Brain microvascular endothelial cell (primary cell): Measurements from ENCODE around the gene AKR1A1.

Experiments
- DNase-seq: peaks from one replicate; pipeline ENCODE4 v3.0.0-alpha.2; 2020
- H3K27ac ChIP-seq: fragments of 250-450 bp; sonication (Bioruptor Pico); 2 replicates; pipeline ENCODE4 v1.5.1; 2020; ENCODE audit warnings: mild to moderate bottlenecking, moderate library complexity
- H3K27me3 ChIP-seq: fragments of 250-450 bp; sonication (Bioruptor Pico); replicated peaks from 2 replicates; pipeline ENCODE4 v1.5.1; 2020; ENCODE audit warnings: mild to moderate bottlenecking
- H3K36me3 ChIP-seq: fragments of 250-450 bp; sonication (Bioruptor Pico); replicated peaks from 2 replicates; pipeline ENCODE4 v1.5.1; 2020; ENCODE audit warnings: mild to moderate bottlenecking
- H3K4me3 ChIP-seq: 2 replicates; pipeline ENCODE4 v1.5.1; 2011; ENCODE audit warnings: low read depth, mild to moderate bottlenecking, control low read depth, low read length, moderate library complexity
- in situ Hi-C: cut with HindIII; loops from 2 replicates; pipeline ENCODE4 v1.10.0; 2017; ENCODE audit warnings: low sequenced_read_pairs, low pct_ligation_motif_present
- TF ChIP-seq, protein P1 (sequence below): IDR thresholded peaks from 2 replicates; pipeline ENCODE4 v1.5.1; 2011; ENCODE audit warnings: low read depth, mild to moderate bottlenecking, moderate library complexity, low read length, control low read depth, inconsistent platforms; ENCODE audit errors: missing control alignments

Gene AKR1A1

DNA sequence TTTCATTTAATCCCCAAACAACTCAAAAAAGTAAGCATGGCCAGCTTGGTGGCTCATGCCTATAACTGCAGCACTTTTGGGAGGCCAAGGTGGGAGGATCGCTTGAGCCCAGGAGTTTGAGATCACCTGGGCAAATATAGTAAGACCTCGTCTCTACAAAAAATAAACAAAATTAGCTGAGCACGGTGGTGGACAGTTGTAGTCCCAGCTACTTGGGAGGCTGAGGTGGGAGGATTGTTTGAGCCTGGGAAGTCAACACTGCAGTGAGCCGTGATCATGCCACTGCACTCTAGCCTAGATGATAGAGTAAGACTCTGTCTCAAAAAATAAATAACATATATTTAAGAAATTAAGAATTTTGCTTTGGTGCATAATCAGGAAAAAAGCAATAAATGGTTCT, 6.1 kb upstream of the AKR1A1 start:
- Histone ChIP-seq H3K4me3 (no peak overlapping the region), H3K27me3 (no peaks in the 10 kb centered on the region), H3K27ac (no peak overlapping the region), H3K36me3 (no peaks in the 10 kb centered on the region)
- in situ Hi-C loops: no loop called here
- DNase-seq: no peak
- TF ChIP-seq, protein P1, sequence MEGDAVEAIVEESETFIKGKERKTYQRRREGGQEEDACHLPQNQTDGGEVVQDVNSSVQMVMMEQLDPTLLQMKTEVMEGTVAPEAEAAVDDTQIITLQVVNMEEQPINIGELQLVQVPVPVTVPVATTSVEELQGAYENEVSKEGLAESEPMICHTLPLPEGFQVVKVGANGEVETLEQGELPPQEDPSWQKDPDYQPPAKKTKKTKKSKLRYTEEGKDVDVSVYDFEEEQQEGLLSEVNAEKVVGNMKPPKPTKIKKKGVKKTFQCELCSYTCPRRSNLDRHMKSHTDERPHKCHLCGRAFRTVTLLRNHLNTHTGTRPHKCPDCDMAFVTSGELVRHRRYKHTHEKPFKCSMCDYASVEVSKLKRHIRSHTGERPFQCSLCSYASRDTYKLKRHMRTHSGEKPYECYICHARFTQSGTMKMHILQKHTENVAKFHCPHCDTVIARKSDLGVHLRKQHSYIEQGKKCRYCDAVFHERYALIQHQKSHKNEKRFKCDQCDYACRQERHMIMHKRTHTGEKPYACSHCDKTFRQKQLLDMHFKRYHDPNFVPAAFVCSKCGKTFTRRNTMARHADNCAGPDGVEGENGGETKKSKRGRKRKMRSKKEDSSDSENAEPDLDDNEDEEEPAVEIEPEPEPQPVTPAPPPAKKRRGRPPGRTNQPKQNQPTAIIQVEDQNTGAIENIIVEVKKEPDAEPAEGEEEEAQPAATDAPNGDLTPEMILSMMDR: no peak

DNA sequence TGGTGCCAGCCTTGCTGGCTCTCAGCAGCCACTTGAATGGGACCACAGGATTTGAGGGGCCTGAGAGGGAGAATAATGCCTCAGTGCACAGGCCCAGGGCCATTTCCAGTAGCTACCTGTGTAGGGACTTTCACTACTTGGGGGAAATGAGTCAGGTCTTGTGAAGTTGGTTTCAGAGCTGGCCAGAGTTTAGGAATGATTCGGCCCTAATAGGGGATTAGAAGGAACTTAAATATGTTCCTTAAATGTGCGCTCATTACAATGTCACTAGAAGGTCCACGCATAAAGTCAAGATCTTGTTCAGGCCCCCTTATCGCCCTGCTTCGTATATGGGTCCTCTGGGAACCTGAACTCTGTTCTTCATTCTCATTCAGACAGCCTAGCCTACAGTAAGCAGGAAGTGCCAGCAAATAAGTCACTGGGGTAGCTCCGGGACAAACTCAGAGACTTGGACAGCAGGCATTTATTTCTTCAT, 5.6 kb upstream of the AKR1A1 start:
- TF ChIP-seq, protein P1: no peak
- H3K4me3 ChIP-seq: no peak overlapping the region
- no peak overlapping the region for H3K27ac ChIP-seq
- in situ Hi-C loops: no loop called here
- no peak for DNase-seq
- H3K36me3 ChIP-seq: no peaks in the 10 kb centered on the region
- H3K27me3 ChIP-seq: no peaks in the 10 kb centered on the region

- Histone ChIP-seq H3K27ac (no peak overlapping the region), H3K36me3 (no peaks in the 10 kb centered on the region), H3K4me3 (no peak overlapping the region), H3K27me3 (no peaks in the 10 kb centered on the region)
- TF ChIP-seq, protein P1: no peak
- DNase-seq: no peak
- in situ Hi-C loops: no loop called here
Observed at GRCh38 chr1:45545553-45546310, 4.9 kb upstream of the AKR1A1 start.

DNA sequence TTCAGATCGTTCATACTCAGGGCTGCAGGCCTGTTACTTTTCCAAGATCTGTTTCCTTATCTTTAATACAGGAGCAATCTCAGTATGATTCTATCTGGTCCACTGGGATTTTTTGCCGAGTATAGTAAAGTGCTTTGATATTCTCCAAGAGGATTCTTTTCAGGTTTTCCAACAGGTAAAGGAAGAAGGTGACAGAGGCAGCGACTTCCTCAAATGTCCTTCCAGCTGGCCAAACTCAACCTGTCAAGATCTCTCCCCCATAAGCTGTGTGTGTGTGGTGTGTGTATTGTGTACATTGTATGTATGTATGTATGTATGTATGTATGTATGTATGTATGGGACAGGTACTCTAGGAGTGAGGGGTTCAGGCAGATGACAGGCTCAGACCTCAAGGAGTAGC, 1.1 kb downstream of the AKR1A1 start:
- no peak overlapping the region for H3K27ac ChIP-seq
- in situ Hi-C loops: no loop called here
- DNase-seq: no peak

GRCh38 chr1:45552331-45552730, 1.7 kb downstream of the AKR1A1 start:
- H3K36me3 ChIP-seq: peaks cover 26% of the 10 kb centered on the region
- TF ChIP-seq, protein P1: no peak
- H3K27ac ChIP-seq: no peak overlapping the region
- H3K27me3 ChIP-seq: no peaks in the 10 kb centered on the region
- in situ Hi-C loops: no loop called here
- peak overlapping the region; percentile 2 for H3K4me3 ChIP-seq
- DNase-seq: no peak

More for the DNA sequence above, 1.1 kb downstream of the AKR1A1 start:
- Histone ChIP-seq H3K4me3 (peak overlapping the region; percentile 75), H3K36me3 (peaks cover 26% of the 10 kb centered on the region), H3K27me3 (no peaks in the 10 kb centered on the region)
- TF ChIP-seq, protein P1: no peak
